BLaER1 (cell line): ENCODE data around the gene DCAF11.

ENCODE experiments used
- H3K27ac ChIP-seq: shearing (Covaris generic); formaldehyde crosslinking; 2 replicates; pipeline ENCODE4 v1.8.1; 2022
- H3K27me3 ChIP-seq: shearing (Covaris generic); formaldehyde crosslinking; 2 replicates; pipeline ENCODE4 v1.8.1; 2022
- H3K36me3 ChIP-seq: shearing (Covaris generic); formaldehyde crosslinking; 2 replicates; pipeline ENCODE4 v1.8.1; 2022
- H3K4me1 ChIP-seq: shearing (Covaris generic); formaldehyde crosslinking; 2 replicates; pipeline ENCODE4 v1.8.1; 2022
- H3K4me2 ChIP-seq: shearing (Covaris generic); formaldehyde crosslinking; 2 replicates; pipeline ENCODE4 v1.8.1; 2022
- H3K4me3 ChIP-seq: shearing (Covaris generic); formaldehyde crosslinking; 2 replicates; pipeline ENCODE4 v1.8.1; 2022
- H3K9ac ChIP-seq: shearing (Covaris generic); formaldehyde crosslinking; 2 replicates; pipeline ENCODE4 v1.8.1; 2022
- H3K9me3 ChIP-seq: shearing (Covaris generic); formaldehyde crosslinking; 2 replicates; pipeline ENCODE4 v1.8.1; 2022
- H4K20me1 ChIP-seq: shearing (Covaris generic); formaldehyde crosslinking; 2 replicates; pipeline ENCODE4 v1.8.1; 2022
- Cebpa-rat ChIP-seq: shearing (Covaris generic); IDR thresholded peaks from 2 replicates; pipeline ENCODE4 v1.8.1; 2022

The DCAF11 gene

GRCh38 chr14:24114532-24115421 lies at the start of gene DCAF11, which contains the start of gene NRL:
DCAF11 (plus strand) TSS chr14:24114777; CDS start chr14:24115595, 818 bp downstream.
NRL (minus strand) TSS chr14:24114949; CDS start chr14:24082848, 32,101 bp downstream.
- TF ChIP-seq Cebpa-rat, result no peak
- Histone ChIP-seq H3K4me1 (peaks cover 32% of the 10 kb centered on the region), H3K9ac (peak within 1 kb of the TSS; percentile 87), H3K4me2 (peak within 1 kb of the TSS; percentile 100), H4K20me1 (no peaks in the 10 kb centered on the region), H3K36me3 (peaks cover 37% of the 10 kb centered on the region), H3K9me3 (no peaks in the 10 kb centered on the region), H3K27me3 (no peaks in the 10 kb centered on the region), H3K4me3 (peak within 1 kb of the TSS; percentile 75), H3K27ac (peak within 1 kb of the TSS; percentile 95)

DNA sequence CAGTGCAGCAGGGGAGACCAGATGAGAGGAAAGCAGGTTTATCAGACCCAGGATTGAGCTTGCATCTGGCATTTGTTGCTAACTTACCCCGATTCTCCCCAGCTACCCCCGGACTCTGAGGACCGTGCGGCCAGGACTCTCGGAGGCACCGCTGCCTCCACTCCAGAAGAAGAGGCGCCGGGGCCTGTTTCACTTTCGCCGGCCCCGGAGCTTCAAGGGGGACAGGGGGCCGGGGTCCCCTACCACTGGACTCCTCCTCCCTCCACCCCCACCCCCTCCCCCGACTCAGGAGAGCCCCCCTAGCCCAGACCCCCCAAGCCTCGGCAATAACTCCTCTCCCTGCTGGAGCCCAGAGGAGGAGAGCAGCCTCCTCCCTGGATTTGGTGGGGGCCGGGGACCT lies 49.7 kb upstream of the DCAF11 start:
- peaks cover 23% of the 10 kb centered on the region for H3K4me1 ChIP-seq
- no peak overlapping the region for H3K27ac ChIP-seq
- TF ChIP-seq Cebpa-rat, result no peak
- H3K4me3 ChIP-seq, result no peak overlapping the region
- no peaks in the 10 kb centered on the region for H3K36me3 ChIP-seq
- no peak overlapping the region for H3K9ac ChIP-seq
- H4K20me1 ChIP-seq, result no peaks in the 10 kb centered on the region
- no peaks in the 10 kb centered on the region for H3K9me3 ChIP-seq
- H3K4me2 ChIP-seq, result no peak overlapping the region
- H3K27me3 ChIP-seq, result no peaks in the 10 kb centered on the region

DNA sequence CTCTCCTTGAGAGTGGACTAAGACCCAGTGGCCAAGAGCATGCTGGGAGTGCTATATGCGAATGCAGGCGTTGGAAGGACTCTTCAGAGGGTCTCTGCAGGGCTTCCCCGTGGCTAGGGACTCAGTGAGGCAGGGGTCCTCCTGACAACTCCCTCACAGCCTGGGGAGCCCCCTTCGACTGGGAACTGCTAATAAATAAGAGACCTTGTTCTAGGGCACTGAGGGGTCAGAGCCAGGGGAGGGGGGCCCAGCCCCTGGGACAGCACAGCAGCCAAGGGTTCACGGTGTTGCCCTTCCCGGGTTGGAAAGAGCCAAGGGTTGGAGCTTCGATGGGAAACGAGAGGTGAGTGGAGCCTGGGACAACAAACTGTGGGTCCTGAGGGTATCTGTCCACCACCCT lies 49.2 kb upstream of the DCAF11 start:
- H3K27ac ChIP-seq, result no peak overlapping the region
- H3K4me2 ChIP-seq, result no peak overlapping the region
- no peak overlapping the region for H3K4me3 ChIP-seq
- H3K4me1 ChIP-seq, result peaks cover 23% of the 10 kb centered on the region
- H3K9me3 ChIP-seq, result no peaks in the 10 kb centered on the region
- H3K9ac ChIP-seq, result no peak overlapping the region
- H3K27me3 ChIP-seq, result no peaks in the 10 kb centered on the region
- H4K20me1 ChIP-seq, result no peaks in the 10 kb centered on the region
- TF ChIP-seq Cebpa-rat, result no peak
- no peaks in the 10 kb centered on the region for H3K36me3 ChIP-seq

DNA sequence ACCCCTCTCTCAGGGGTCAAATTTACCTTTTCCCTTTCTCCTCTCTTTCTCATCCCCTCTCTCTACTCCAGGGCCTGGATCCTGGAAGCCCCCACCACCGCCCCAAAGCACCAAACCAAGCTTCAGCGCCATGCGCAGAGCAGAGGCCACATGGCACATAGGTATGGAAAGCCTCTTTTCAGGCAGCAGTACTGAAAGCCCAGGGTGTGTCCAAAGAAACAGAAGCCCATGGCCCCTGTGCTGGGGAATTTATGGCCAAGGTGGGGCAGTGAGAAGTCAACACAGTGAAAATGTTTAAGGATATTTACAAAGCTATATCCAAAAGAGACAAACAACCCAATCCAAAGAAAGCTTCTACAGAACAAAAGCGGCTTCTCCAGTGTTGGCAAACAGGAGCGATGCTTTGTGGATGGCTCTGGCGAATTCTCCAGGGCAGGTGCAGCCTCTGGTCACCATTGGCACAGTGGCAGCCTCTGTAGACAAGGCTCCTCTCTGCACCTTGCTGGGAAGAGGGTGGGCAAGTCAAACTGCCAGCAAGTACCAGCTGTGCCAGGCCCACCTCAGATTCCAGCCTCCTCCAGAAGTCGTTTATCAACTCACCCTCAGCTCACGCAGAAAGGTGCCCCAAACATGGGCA lies 48.0 kb upstream of the DCAF11 start:
- no peaks in the 10 kb centered on the region for H3K27me3 ChIP-seq
- no peak overlapping the region for H3K27ac ChIP-seq
- no peaks in the 10 kb centered on the region for H3K9me3 ChIP-seq
- no peaks in the 10 kb centered on the region for H4K20me1 ChIP-seq
- TF ChIP-seq Cebpa-rat, result no peak
- H3K9ac ChIP-seq, result no peak overlapping the region
- no peak overlapping the region for H3K4me3 ChIP-seq
- H3K4me1 ChIP-seq, result peaks cover 23% of the 10 kb centered on the region
- H3K4me2 ChIP-seq, result no peak overlapping the region
- H3K36me3 ChIP-seq, result no peaks in the 10 kb centered on the region

- Histone ChIP-seq H3K4me1 (peaks cover 25% of the 10 kb centered on the region), H3K9ac (no peak overlapping the region), H3K9me3 (no peaks in the 10 kb centered on the region), H3K27ac (no peak overlapping the region), H3K4me3 (no peak overlapping the region), H3K27me3 (no peaks in the 10 kb centered on the region), H4K20me1 (no peaks in the 10 kb centered on the region), H3K36me3 (no peaks in the 10 kb centered on the region), H3K4me2 (no peak overlapping the region)
- no peak for TF ChIP-seq Cebpa-rat
Observed at GRCh38 chr14:24067133-24068082, 47.2 kb upstream of the DCAF11 start.

DNA sequence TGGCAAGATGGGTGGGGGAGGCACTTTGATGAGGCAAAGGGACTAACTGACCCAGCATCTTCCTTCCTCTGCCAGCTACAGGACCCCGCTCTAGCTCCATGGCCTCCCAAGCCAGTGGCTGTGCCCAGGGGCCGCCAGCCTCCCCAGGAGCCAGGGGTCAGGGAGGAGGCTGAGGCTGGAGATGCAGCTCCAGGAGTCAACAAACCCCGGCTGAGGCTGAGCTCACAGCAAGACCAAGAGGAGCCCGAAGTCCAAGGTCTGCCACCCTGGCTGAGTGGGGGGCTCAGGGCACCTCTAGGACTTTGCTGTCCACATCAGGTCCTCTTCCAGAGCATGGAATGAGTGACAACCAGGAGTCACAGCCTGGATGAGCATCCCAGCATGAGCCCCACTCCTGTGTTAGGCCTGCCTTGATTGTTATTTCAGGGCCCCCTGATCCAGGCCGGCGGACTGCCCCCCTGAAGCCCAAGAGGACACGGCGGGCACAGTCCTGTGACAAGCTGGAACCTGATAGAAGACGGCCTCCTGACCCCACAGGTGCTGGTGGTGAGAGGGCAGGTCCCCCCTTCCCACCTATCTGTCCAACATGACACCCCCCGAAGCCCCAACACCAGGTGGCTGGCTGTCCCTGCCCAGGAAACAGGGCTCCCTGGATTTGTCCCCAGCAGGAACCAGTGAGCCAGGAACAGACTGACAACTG lies 45.7 kb upstream of the DCAF11 start:
- Histone ChIP-seq H3K36me3 (no peaks in the 10 kb centered on the region), H3K4me3 (no peak overlapping the region), H4K20me1 (no peaks in the 10 kb centered on the region), H3K27me3 (no peaks in the 10 kb centered on the region), H3K9ac (no peak overlapping the region), H3K9me3 (no peaks in the 10 kb centered on the region), H3K27ac (0 out of 2 replicates have a peak overlapping the region, but pooled peaks have one; percentile 4), H3K4me2 (peak overlapping the region; percentile 30; the same call in 1 of the 2 replicates), H3K4me1 (peaks cover 32% of the 10 kb centered on the region)
- no peak for TF ChIP-seq Cebpa-rat

- no peak overlapping the region for H3K4me3 ChIP-seq
- H4K20me1 ChIP-seq, result no peaks in the 10 kb centered on the region
- H3K27me3 ChIP-seq, result no peaks in the 10 kb centered on the region
- peaks cover 32% of the 10 kb centered on the region for H3K4me1 ChIP-seq
- no peak overlapping the region for H3K9ac ChIP-seq
- no peak for TF ChIP-seq Cebpa-rat
- no peak overlapping the region; the same call in 1 of the 2 replicates for H3K4me2 ChIP-seq
- H3K36me3 ChIP-seq, result no peaks in the 10 kb centered on the region
- H3K27ac ChIP-seq, result no peak overlapping the region
- H3K9me3 ChIP-seq, result no peaks in the 10 kb centered on the region
Observed at GRCh38 chr14:24069411-24069735, 45.2 kb upstream of the DCAF11 start.

GRCh38 chr14:24070285-24071143 lies 44.1 kb upstream of the DCAF11 start:
- Histone ChIP-seq H3K4me1 (peaks cover 32% of the 10 kb centered on the region), H3K9ac (no peak overlapping the region), H3K9me3 (no peaks in the 10 kb centered on the region), H3K36me3 (no peaks in the 10 kb centered on the region), H3K27ac (no peak overlapping the region), H3K27me3 (no peaks in the 10 kb centered on the region), H4K20me1 (no peaks in the 10 kb centered on the region), H3K4me3 (no peak overlapping the region), H3K4me2 (no peak overlapping the region)
- no peak for TF ChIP-seq Cebpa-rat
